ENCODE measurements around the gene FRMD5.
A peak's percentile ranks its signal among the peaks of the same experiment; 100 is the strongest.
"Not testable (repeated sequence)": the region's sequence is repeated elsewhere in the genome, so short reads cannot be mapped to it uniquely, and the experiment has no call there.

FRMD5 gene

GRCh38 chr15:44195151-44195740 is at the start of gene FRMD5:
FRMD5 (minus strand) TSS chr15:44195271.
- DNase-seq = peak; percentile 87

DNA sequence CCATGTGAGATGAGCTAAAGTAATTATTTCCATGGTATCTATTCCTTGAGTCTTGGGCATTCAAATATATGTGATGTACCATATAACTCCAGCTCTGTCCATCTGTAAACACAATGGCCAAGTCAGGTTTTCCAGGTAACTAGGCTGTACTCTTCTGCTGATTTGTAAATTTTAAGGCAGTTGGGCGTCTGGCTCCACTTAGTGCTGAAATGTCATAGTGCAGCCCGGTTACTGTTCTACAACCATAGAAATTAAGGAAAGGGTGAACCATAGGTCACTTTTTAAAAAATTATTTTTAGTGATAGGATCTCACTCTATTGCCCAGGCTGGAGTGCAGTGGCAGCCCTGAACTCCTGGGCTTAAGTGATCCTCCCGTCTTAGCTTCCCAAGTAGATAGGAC is 48.8 kb upstream of the FRMD5 start:
- no peak for DNase-seq

DNA sequence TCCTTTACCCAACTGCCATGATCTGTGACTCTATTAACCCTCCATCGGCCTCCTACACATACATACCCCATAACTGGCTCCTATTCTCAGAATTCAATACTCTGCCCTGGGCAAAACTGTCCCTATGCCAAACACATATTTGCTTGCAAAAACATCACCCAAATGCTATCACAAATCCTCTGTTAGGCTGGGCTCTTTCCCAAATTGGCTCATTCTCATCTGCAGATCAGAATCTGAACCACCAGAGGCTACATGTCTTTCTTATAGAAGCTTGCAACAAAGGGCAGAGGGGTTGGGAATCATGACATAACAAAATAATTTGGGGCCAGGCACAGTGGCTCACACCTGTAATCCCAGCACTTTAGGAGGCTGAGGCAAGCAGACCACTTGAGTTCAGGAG is 48.1 kb upstream of the FRMD5 start:
- no peak for DNase-seq

GRCh38 chr15:44231842-44232241 is 36.8 kb upstream of the FRMD5 start:
- no peak for DNase-seq

DNA sequence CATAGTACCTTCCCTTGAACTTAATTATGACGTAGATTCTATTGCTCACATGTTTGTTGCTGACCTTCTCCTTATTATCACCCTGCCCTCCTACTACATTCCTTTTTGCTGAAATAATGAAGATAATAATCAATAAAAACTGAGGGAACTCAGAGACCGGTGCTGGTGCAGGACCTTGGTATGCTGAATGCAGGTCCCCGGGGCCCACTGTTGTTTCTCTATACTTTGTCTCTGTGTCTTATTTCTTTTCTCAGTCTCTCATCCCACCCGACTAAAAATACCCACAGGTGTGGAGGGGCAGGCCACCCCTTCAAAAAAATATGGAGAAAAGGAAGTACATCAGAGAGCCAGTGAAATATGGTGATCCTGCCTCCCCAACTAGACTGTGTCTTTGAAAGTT is 34.2 kb upstream of the FRMD5 start:
- not testable (repeated sequence) for DNase-seq

DNA sequence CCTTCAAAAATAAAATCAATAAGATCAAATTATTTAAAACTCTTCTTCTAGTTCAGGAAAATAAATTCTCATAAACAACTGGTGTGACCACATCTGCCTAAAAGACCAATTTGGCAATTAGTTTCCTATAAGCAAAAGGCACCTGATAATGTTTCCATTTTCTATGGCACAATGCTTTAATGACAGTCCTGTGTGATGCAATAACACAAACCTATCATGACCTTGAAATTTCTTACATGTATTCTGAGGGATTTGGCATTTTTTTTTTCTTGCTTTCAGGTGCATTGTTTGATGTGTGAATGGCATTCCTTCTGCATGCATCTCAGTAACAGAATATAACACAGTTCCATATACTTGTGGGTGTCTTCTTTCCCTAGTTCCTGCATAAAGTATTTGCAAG is 32.5 kb upstream of the FRMD5 start:
- DNase-seq = no peak

DNA sequence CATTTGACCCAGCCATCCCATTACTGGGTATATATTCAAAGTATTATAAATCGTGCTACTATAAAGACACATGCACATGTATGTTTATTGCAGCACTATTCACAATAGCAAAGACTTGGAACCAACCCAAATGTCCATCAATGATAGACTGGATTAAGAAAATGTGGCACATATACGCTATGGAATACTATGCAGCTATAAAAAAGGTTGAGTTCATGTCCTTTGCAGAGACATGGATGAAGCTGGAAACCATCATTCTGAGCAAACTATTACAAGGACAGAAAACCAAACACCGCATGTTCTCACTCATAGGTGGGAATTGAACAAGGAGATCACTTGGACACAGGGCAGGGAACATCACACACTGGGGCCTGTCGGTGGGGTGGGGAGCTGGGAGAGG is 31.9 kb upstream of the FRMD5 start:
- not testable (repeated sequence) for DNase-seq

- no peak for DNase-seq
These were observed 27.4 kb upstream of the FRMD5 start for GRCh38 chr15:44222478-44222877.

DNA sequence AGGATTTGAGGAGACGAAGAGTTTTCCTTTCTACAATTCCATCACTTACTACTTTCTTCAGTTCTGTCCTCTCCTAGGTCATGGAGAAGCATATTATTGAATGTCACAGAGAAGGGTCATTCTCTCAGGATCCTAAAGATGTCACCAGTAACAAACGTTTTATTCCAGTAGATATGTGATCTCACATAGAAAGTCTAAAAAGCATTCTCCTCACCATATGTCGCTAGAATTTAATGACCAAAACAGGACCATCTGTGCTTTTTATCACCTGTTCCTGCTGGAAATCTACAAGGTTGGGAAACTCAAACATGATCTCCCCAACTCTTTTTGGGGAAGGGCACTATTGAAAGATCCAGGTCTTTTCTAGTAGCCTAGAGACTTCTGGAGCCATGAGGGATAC is 24.0 kb upstream of the FRMD5 start:
- no peak for DNase-seq

GRCh38 chr15:44216958-44217357 is 21.9 kb upstream of the FRMD5 start:
- no peak for DNase-seq

- no peak for DNase-seq
These were observed 20.5 kb upstream of the FRMD5 start for GRCh38 chr15:44215594-44215993.

DNA sequence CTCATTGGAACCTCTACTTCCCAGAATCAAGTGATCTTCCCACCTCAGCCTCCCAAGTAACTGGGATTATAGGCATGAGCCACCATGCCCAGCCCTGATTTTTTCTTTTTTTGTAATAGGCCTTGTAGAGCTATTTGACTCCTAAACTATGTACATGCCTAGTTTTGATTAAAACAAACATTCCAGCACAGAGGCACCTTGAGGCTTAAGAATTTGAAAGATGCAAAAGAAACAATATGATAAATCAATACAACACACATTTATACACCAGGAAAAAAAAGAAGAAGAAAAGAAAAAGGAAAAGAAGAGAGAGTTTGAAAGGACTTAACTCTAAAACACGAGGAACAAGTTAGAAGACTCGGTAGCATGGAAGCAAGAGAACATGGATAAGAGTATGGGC is 13.9 kb upstream of the FRMD5 start:
- no peak for DNase-seq

GRCh38 chr15:44207643-44208042 is 12.6 kb upstream of the FRMD5 start:
- DNase-seq = no peak

DNA sequence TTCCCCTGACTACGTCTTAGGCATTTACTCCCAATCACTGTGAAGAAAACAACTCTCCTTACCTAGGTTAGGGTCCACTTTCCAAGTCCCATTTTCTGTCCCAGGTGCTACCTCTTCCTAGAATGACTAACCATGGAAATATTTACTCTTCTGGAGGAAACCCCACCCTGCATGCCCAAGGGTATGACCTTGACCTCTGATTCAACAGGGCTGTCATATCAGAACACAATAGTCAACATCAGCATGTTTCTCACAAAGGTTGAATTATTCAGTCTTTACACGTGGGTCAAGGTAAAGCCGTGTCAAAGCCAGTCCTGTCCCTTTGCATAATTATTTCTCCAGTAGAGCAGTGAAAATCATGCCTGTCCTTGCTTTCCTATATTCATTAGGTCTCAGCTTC is 4.3 kb upstream of the FRMD5 start:
- no peak for DNase-seq

DNA sequence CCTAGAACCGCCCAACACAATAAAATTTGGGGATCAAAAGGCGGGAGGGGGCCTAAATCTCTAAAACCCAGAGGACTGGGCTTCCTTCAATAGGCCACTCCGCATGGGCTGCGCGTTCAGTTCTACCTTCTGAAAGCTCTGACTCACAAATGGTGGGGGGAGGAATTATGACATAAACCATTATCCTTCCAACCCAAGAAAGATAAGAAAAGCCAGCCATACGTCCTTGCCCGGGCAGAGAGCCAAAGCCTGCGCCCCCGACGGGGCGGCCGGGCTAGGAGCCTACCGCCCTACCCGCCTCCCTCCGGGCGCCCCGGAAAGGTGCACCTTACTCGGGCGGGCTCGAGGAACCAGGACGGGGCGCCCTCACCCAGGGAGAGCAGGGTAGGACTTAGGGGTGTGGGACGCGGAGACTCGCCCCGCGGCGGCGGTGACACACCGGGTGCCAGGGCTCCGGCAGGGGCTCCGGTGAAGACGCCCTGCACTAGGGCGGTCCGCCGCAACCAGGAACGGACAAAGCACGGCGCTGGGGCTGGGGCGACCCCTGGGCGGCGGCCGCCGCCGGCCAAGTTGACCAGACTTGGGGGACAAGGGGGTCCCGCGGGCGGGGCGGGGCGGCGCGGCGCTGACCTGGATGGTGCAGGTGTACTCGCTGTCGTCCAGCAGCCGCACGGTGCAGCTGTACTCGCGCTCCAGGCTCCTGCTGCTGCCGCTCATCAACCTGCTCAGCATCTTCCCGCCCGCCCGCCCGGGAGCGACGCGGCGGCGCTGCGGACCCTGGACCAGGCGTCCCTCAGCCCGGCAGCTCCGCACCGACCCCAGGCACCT is 534 bp downstream of the FRMD5 start:
- DNase-seq = no peak

DNA sequence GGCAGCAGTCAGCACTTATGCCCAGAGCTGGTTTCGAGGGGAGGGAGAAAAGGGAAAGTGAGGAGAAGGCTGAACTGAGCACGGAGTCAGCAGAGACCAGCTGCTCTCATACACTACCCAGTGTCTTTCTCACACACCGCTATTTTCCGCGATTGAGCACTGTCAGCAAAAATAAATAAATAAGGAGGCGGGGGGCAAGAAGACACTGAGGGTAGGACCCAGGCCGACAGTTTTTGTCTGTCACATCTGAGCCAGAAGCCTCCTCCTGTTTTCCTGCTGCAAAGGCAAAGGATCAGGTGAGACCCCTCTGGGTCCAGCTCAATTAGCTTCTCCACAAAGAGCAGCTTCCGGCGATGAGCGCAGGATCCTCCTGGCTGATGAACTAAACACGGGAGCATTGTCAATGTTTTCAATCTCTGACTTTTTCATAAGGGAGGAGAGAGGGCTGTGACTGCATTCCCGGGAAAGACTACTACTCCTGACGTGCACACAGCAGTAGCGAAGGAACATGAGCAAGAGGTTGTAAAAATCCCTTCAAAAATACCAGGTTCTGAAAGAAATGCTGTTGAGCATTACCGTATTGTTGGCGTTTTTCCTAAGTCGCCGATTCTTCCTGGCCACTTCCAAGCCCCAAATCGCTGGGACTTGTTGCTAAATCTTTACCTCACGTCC is 1.3 kb downstream of the FRMD5 start:
- no peak for DNase-seq

DNA sequence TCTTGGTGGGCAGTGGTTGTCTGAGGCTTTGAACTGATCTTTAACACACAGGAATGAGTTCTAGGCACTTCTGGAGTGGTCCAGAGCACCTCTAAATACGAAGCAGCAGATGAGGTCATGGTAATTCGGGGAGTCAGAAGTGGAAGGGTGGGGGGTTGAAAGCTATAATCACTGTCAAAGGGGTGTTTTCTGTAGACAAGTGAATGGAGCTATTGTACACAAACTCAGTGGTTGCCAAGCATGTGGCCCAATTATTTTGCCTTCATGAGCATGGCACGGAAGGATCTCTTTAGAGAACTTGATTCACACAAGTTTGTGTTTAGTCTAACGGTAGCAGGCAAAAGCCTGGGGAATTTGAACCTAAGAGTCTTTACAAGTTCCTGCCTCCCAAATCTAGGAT is 6.3 kb downstream of the FRMD5 start:
- no peak for DNase-seq

- no peak for DNase-seq
These were observed 8.4 kb downstream of the FRMD5 start for GRCh38 chr15:44186705-44187104.

DNA sequence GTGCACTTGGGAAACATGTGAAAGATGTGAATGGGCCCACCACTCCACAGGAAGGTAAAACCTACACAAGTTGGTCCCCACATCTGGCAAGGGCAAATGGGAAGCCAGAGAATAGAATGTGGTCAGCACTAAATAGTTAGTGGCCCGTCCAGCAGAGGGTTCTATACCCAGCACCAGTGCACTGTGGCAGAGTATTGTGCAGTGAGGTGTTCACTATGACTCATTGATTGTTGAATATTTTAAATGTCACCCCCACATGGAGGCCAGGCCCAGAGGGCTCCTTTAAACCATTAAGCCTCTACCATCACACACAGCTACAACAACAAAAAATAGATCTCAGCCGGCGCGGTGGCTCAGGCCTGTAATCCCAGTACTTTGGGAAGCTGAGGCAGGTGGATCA is 11.7 kb downstream of the FRMD5 start:
- DNase-seq = no peak

DNA sequence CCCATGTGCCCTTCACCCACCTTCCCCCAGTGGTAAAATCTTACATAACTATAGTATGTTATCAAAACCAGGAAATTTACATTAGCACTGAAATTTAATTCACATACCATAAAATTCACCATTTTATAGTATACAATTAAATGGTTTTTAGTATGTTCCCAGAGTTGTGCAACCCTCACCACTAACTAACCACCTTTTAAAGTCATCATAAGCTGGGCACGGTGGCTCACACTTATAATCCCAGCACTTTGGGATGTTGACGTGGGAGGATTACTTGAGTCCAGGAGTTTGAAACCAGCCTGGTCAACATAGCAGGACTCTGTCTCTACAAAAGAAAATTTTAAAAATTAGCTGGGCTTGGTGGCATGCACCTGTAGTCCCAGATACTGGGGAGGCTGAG is 13.7 kb downstream of the FRMD5 start:
- DNase-seq = no peak

- DNase-seq = no peak
These were observed 17.9 kb downstream of the FRMD5 start for GRCh38 chr15:44177139-44177538.

DNA sequence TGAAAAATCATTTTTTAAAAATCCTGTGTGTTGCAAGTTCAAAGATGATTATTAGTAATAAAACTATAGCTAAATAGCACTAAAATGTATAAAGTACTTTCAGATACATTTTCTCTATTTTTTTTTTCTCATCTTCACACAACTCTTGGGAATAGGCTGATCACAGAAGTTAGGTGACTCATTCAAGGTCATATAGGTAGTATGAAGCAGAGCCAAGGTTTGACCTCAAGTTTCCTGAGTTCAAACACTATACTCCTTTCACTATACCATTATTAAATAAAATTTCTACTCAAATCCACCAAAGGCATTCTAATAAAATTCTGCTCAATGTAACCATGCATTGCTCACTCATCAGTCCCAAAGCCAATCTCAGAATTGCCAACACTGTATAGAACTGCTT is 21.3 kb downstream of the FRMD5 start:
- no peak for DNase-seq

DNA sequence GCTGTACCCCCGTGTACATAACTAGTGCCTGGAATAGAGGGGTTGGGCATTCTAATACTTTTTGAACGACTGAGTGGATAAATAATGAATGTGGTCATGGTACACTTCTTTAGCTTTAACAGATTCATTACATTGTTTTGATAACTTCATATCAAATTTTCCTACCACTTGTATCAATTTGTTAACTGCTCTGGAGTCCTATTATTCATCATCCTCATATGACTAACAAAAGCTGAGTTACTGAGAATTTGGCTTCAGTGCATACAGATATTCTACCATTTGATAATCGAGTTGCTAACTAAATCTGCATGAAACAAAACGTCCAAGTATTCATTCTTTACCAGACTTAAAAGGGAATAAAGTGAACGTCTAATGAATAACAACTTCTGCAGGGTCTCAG is 31.7 kb downstream of the FRMD5 start:
- no peak for DNase-seq

DNA sequence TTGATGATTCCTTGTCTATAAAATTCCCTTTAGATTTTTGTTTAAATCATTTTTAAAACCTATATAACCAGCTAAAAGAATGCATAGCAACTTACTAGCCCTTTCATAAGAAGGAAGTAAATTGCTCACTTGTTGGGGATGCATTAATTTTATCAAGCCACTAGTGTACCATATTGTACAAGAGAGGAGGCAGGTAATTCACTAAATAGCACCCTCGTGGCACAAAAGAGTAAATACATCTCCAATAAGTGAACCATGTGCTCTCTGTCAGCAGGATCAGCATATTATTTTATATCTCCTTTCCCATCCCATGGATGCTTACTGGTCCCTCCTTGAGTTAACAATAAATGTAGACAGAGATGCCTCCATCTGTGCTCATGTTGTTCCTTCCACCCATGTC is 34.3 kb downstream of the FRMD5 start:
- no peak for DNase-seq

Measured in CD4-positive, alpha-beta T cell treated with Interleukin-15 for 1 hour (primary cell).